SJCRH30 (cell line): Measurements from ENCODE around the gene NXN. TPM values are rescaled to one million over a fixed set of nuclear protein-coding genes. Genes with fewer than 3 reads are reported as not detected.
"Not testable (repeated sequence)": the region's sequence is repeated elsewhere in the genome, so short reads cannot be mapped to it uniquely, and the experiment has no call there.

Experiments
- DNase-seq, 2 experiments: peaks; one replicate each; pipeline ENCODE4 v3.0.0-alpha.2; 2015 to 2020
- H3K27ac ChIP-seq: fragments of 250-450 bp; sonication (Bioruptor Pico); 2 replicates; pipeline ENCODE4 v1.5.1; 2020; ENCODE audit warnings: mild to moderate bottlenecking, moderate library complexity
- H3K27me3 ChIP-seq: fragments of 250-450 bp; sonication (Bioruptor Pico); 2 replicates; pipeline ENCODE4 v1.5.1; 2020; ENCODE audit warnings: mild to moderate bottlenecking, moderate library complexity
- H3K36me3 ChIP-seq: fragments of 250-450 bp; sonication (Bioruptor Pico); 2 replicates; pipeline ENCODE4 v1.5.1; 2020; ENCODE audit warnings: mild to moderate bottlenecking, moderate library complexity
- H3K4me1 ChIP-seq: fragments of 250-450 bp; sonication (Bioruptor Pico); 2 replicates; pipeline ENCODE4 v1.5.1; 2020; ENCODE audit warnings: mild to moderate bottlenecking, moderate library complexity
- H3K4me3 ChIP-seq: fragments of 250-450 bp; sonication (Bioruptor Pico); 2 replicates; pipeline ENCODE4 v1.5.1; 2020; ENCODE audit warnings: mild to moderate bottlenecking, moderate library complexity
- H3K9me3 ChIP-seq: fragments of 250-450 bp; sonication (Bioruptor Pico); replicated peaks from 2 replicates; pipeline ENCODE4 v1.5.1; 2020; ENCODE audit warnings: mild to moderate bottlenecking, moderate library complexity
- total RNA-seq: library from RNA; depleted of rRNA; stranded (reverse); fragments of >200 nt; shearing (Covaris generic); gene quantifications from 2 replicates; pipeline ENCODE4 v1.2.3, GENCODE V29; 2014

The NXN gene
- total RNA-seq, 1 experiment from 2014 or later = 35.2 TPM

- peak; percentile 53 to 64 for DNase-seq
- H3K36me3 ChIP-seq = peaks cover 27% of the 10 kb centered on the region
- peak overlapping the region; percentile 93 for H3K27ac ChIP-seq
- H3K4me1 ChIP-seq = peaks cover 36% of the 10 kb centered on the region
- no peaks in the 10 kb centered on the region for H3K9me3 ChIP-seq
- no peak overlapping the region for H3K4me3 ChIP-seq
- H3K27me3 ChIP-seq = no peaks in the 10 kb centered on the region
Measured at GRCh38 chr17:1001640-1002411, 22.2 kb upstream of the NXN start.

- peaks cover 36% of the 10 kb centered on the region for H3K4me1 ChIP-seq
- H3K4me3 ChIP-seq = no peak overlapping the region
- peaks cover 27% of the 10 kb centered on the region for H3K36me3 ChIP-seq
- DNase-seq = peak; percentile 84 to 89
- H3K27me3 ChIP-seq = no peaks in the 10 kb centered on the region
- peak overlapping the region; percentile 93 for H3K27ac ChIP-seq
- H3K9me3 ChIP-seq = no peaks in the 10 kb centered on the region
Measured at GRCh38 chr17:1000597-1001461, 21.3 kb upstream of the NXN start.

- no peak for DNase-seq
- Histone ChIP-seq H3K27me3 (no peaks in the 10 kb centered on the region), H3K9me3 (no peaks in the 10 kb centered on the region), H3K4me1 (peaks cover 30% of the 10 kb centered on the region), H3K27ac (no peak overlapping the region), H3K36me3 (peaks cover 22% of the 10 kb centered on the region), H3K4me3 (peak overlapping the region; percentile 91)
Measured at GRCh38 chr17:998111-998510, 18.5 kb upstream of the NXN start.

GRCh38 chr17:996554-997344 lies 17.2 kb upstream of the NXN start, which contains the start of gene TIMM22:
Gene TIMM22 (plus strand): TSS chr17:997129. CDS start chr17:997143, 14 bp downstream.
- Histone ChIP-seq H3K4me3 (peak within 1 kb of the TSS; percentile 91), H3K36me3 (peaks cover 11% of the 10 kb centered on the region), H3K4me1 (peaks cover 16% of the 10 kb centered on the region), H3K9me3 (no peaks in the 10 kb centered on the region), H3K27me3 (no peaks in the 10 kb centered on the region), H3K27ac (peak within 1 kb of the TSS; percentile 97)
- peak; percentile 88 to 94 for DNase-seq

GRCh38 chr17:995324-995723 lies 15.7 kb upstream of the NXN start:
- H3K27me3 ChIP-seq, H3K27ac ChIP-seq, H3K36me3 ChIP-seq, H3K9me3 ChIP-seq, DNase-seq, H3K4me3 ChIP-seq, H3K4me1 ChIP-seq: not testable (repeated sequence)

- Histone ChIP-seq H3K4me3 (no peak overlapping the region), H3K36me3 (no peaks in the 10 kb centered on the region), H3K27me3 (no peaks in the 10 kb centered on the region), H3K4me1 (no peaks in the 10 kb centered on the region), H3K9me3 (no peaks in the 10 kb centered on the region), H3K27ac (no peak overlapping the region)
- no peak for DNase-seq
Measured at GRCh38 chr17:992933-993332, 13.4 kb upstream of the NXN start.

GRCh38 chr17:988561-988960 lies 9.0 kb upstream of the NXN start:
- H3K27ac ChIP-seq = no peak overlapping the region
- no peaks in the 10 kb centered on the region for H3K9me3 ChIP-seq
- H3K36me3 ChIP-seq = no peaks in the 10 kb centered on the region
- no peaks in the 10 kb centered on the region for H3K4me1 ChIP-seq
- DNase-seq = no peak
- H3K27me3 ChIP-seq = no peaks in the 10 kb centered on the region
- H3K4me3 ChIP-seq = no peak overlapping the region

- H3K9me3 ChIP-seq = no peaks in the 10 kb centered on the region
- H3K4me3 ChIP-seq = no peak overlapping the region
- no peaks in the 10 kb centered on the region for H3K27me3 ChIP-seq
- H3K27ac ChIP-seq = no peak overlapping the region
- DNase-seq = no peak
- no peaks in the 10 kb centered on the region for H3K36me3 ChIP-seq
- no peaks in the 10 kb centered on the region for H3K4me1 ChIP-seq
Measured at GRCh38 chr17:987931-988330, 8.4 kb upstream of the NXN start.

GRCh38 chr17:986322-986929 lies 6.8 kb upstream of the NXN start:
- H3K36me3 ChIP-seq = no peaks in the 10 kb centered on the region
- H3K4me3 ChIP-seq = no peak overlapping the region
- H3K27me3 ChIP-seq = no peaks in the 10 kb centered on the region
- no peak for DNase-seq
- no peaks in the 10 kb centered on the region for H3K9me3 ChIP-seq
- no peak overlapping the region for H3K27ac ChIP-seq
- H3K4me1 ChIP-seq = no peaks in the 10 kb centered on the region

- Histone ChIP-seq H3K27ac (no peak overlapping the region), H3K4me3 (no peak overlapping the region), H3K4me1 (no peaks in the 10 kb centered on the region), H3K9me3 (no peaks in the 10 kb centered on the region), H3K27me3 (no peaks in the 10 kb centered on the region), H3K36me3 (no peaks in the 10 kb centered on the region)
- DNase-seq = no peak
Measured at GRCh38 chr17:983921-984320, 4.3 kb upstream of the NXN start.

- DNase-seq = no peak
- no peak overlapping the region; the same call in 1 of the 2 replicates for H3K4me3 ChIP-seq
- no peak overlapping the region for H3K27ac ChIP-seq
- H3K27me3 ChIP-seq = no peaks in the 10 kb centered on the region
- peaks cover 2% of the 10 kb centered on the region; the same call in 1 of the 2 replicates for H3K36me3 ChIP-seq
- H3K4me1 ChIP-seq = 0 out of 2 replicates have a peak, but pooled peaks cover 4% of the 10 kb centered on the region
- H3K9me3 ChIP-seq = no peaks in the 10 kb centered on the region
Measured at GRCh38 chr17:981292-981658, 1.7 kb upstream of the NXN start.

- H3K4me1 ChIP-seq = 0 out of 2 replicates have a peak, but pooled peaks cover 4% of the 10 kb centered on the region
- H3K27me3 ChIP-seq = no peaks in the 10 kb centered on the region
- peak overlapping the region; percentile 90 for H3K4me3 ChIP-seq
- H3K27ac ChIP-seq = peak overlapping the region; percentile 59
- H3K36me3 ChIP-seq = peaks cover 2% of the 10 kb centered on the region; the same call in 1 of the 2 replicates
- peak; percentile 69 to 85 for DNase-seq
- H3K9me3 ChIP-seq = no peaks in the 10 kb centered on the region
Measured at GRCh38 chr17:980406-981291, 1.1 kb upstream of the NXN start.

- Histone ChIP-seq H3K36me3 (peaks cover 2% of the 10 kb centered on the region; the same call in 1 of the 2 replicates), H3K27me3 (no peaks in the 10 kb centered on the region), H3K4me3 (peak overlapping the region; percentile 90), H3K4me1 (0 out of 2 replicates have a peak, but pooled peaks cover 4% of the 10 kb centered on the region), H3K27ac (no peak overlapping the region), H3K9me3 (no peaks in the 10 kb centered on the region)
- no peak for DNase-seq
Measured at GRCh38 chr17:979212-979538, 401 bp downstream of the NXN start.
